Neural progenitor cell (in vitro differentiated cells): ENCODE data around the gene CCDC169. TPM values are rescaled to one million over a fixed set of nuclear protein-coding genes. Genes with fewer than 3 reads are reported as not detected.
"Not testable (repeated sequence)": the region's sequence is repeated elsewhere in the genome, so short reads cannot be mapped to it uniquely, and the experiment has no call there.

Source experiments
- DNase-seq: peaks from one replicate; pipeline ENCODE4 v3.0.0-alpha.2; 2016; ENCODE audit warnings: low spot score
- H2AFZ ChIP-seq: fragments of 200-600 bp; sonication (generic); replicated peaks from 2 replicates; pipeline ENCODE4 v1.6.1; 2016; ENCODE audit warnings: antibody characterized with exemption
- H3F3A ChIP-seq: fragments of 200-600 bp; sonication (generic); 2 replicates; pipeline ENCODE4 v1.6.1; 2016; ENCODE audit warnings: antibody characterized with exemption, low read depth
- H3K27ac ChIP-seq: fragments of 200-600 bp; sonication (generic); 2 replicates; pipeline ENCODE4 v1.5.1; 2016; ENCODE audit warnings: mild to moderate bottlenecking
- H3K27me3 ChIP-seq: fragments of 200-600 bp; sonication (generic); 2 replicates; pipeline ENCODE4 v1.6.1; 2016; ENCODE audit warnings: mild to moderate bottlenecking, moderate library complexity
- H3K36me3 ChIP-seq: fragments of 200-600 bp; sonication (generic); 2 replicates; pipeline ENCODE4 v1.5.1; 2016
- H3K4me1 ChIP-seq: fragments of 200-600 bp; sonication (generic); 2 replicates; pipeline ENCODE4 v1.6.1; 2016; ENCODE audit warnings: mixed run types
- H3K4me2 ChIP-seq: fragments of 200-600 bp; sonication (generic); 2 replicates; pipeline ENCODE4 v1.6.1; 2016
- H3K4me3 ChIP-seq: fragments of 200-600 bp; sonication (generic); 2 replicates; pipeline ENCODE4 v1.5.1; 2016
- H3K79me2 ChIP-seq: fragments of 200-600 bp; sonication (generic); 2 replicates; pipeline ENCODE4 v1.6.1; 2016; ENCODE audit warnings: low read depth
- H3K9ac ChIP-seq: fragments of 200-600 bp; sonication (generic); 2 replicates; pipeline ENCODE4 v1.6.1; 2016
- H3K9me3 ChIP-seq: fragments of 200-600 bp; sonication (generic); 2 replicates; pipeline ENCODE4 v1.5.1; 2016; ENCODE audit warnings: low read depth
- H4K20me1 ChIP-seq: fragments of 200-600 bp; sonication (generic); 2 replicates; pipeline ENCODE4 v1.6.1; 2016; ENCODE audit warnings: low read depth
- H3K27ac Mint-ChIP-seq: 3 replicates; pipeline ENCODE4 v1.8.0; 2021; ENCODE audit warnings: mixed read lengths
- H3K27me3 Mint-ChIP-seq: 2 replicates; pipeline ENCODE4 v1.8.0; 2022; ENCODE audit warnings: low read depth, mild to moderate bottlenecking, inconsistent platforms, moderate library complexity, mixed read lengths; ENCODE audit not compliant: insufficient read depth
- H3K36me3 Mint-ChIP-seq: 3 replicates; pipeline ENCODE4 v1.8.0; 2021; ENCODE audit warnings: mixed read lengths
- H3K4me1 Mint-ChIP-seq: 3 replicates; pipeline ENCODE4 v1.8.0; 2021; ENCODE audit warnings: mixed read lengths
- H3K4me3 Mint-ChIP-seq: 3 replicates; pipeline ENCODE4 v1.8.0; 2021; ENCODE audit warnings: mild to moderate bottlenecking, moderate library complexity, mixed read lengths
- H3K9me3 Mint-ChIP-seq: 3 replicates; pipeline ENCODE4 v1.8.0; 2020; ENCODE audit warnings: mixed read lengths
- CTCF ChIP-seq: fragments of 200-600 bp; sonication (generic); IDR thresholded peaks from 2 replicates; pipeline ENCODE4 v1.5.1; 2017; ENCODE audit warnings: antibody characterized with exemption, mild to moderate bottlenecking
- EZH2 ChIP-seq: fragments of 200-600 bp; sonication (generic); IDR thresholded peaks from 2 replicates; pipeline ENCODE4 v1.6.1; 2017; ENCODE audit warnings: antibody characterized with exemption, mild to moderate bottlenecking, moderate library complexity
- EZH2phosphoT487 ChIP-seq: fragments of 200-600 bp; sonication (generic); IDR thresholded peaks from 2 replicates; pipeline ENCODE4 v1.6.1; 2017; ENCODE audit warnings: antibody characterized with exemption
- total RNA-seq: library from RNA; depleted of rRNA; stranded (reverse); fragments of >200 nt; gene quantifications from 2 replicates; pipeline ENCODE4 v1.2.3, GENCODE V29; 2015; ENCODE audit warnings: low replicate concordance

The CCDC169 gene
- total RNA-seq, 1 donor from 2014 or later, result 6.3 TPM

- no peaks in the 10 kb centered on the region for H3K4me1 Mint-ChIP-seq
- H3K4me1 ChIP-seq, result peaks cover 17% of the 10 kb centered on the region
Observed at GRCh38 chr13:36323951-36324566, 26.4 kb upstream of the CCDC169 start.

GRCh38 chr13:36323408-36323807 lies 25.8 kb upstream of the CCDC169 start:
- H3K27ac Mint-ChIP-seq, result no peak overlapping the region
- H3K27ac ChIP-seq, result no peak overlapping the region
- no peaks in the 10 kb centered on the region for H3K4me1 Mint-ChIP-seq
- H3K4me3 Mint-ChIP-seq, result no peak overlapping the region
- H3K4me1 ChIP-seq, result peaks cover 17% of the 10 kb centered on the region
- H3K27me3 Mint-ChIP-seq, result peaks cover 3% of the 10 kb centered on the region
- no peak overlapping the region for H3K4me2 ChIP-seq
- peaks cover 5% of the 10 kb centered on the region for H3K36me3 ChIP-seq
- no peaks in the 10 kb centered on the region for H3K27me3 ChIP-seq
- H3K4me3 ChIP-seq, result no peak overlapping the region
- H3K9me3 ChIP-seq, result no peaks in the 10 kb centered on the region
- H3K9me3 Mint-ChIP-seq, result peaks cover 3% of the 10 kb centered on the region
- H3K36me3 Mint-ChIP-seq, result peaks cover 61% of the 10 kb centered on the region
- no peak overlapping the region for H3K9ac ChIP-seq
- TF ChIP-seq CTCF, result no peak
- TF ChIP-seq EZH2phosphoT487, result no peak
- TF ChIP-seq EZH2, result no peak
- H3F3A ChIP-seq, result no peaks in the 10 kb centered on the region
- H4K20me1 ChIP-seq, result no peaks in the 10 kb centered on the region
- no peaks in the 10 kb centered on the region for H3K79me2 ChIP-seq
- H2AFZ ChIP-seq, result no peak overlapping the region
- DNase-seq, result no peak

More at GRCh38 chr13:36323951-36324566, 26.4 kb upstream of the CCDC169 start:
- no peak for TF ChIP-seq EZH2phosphoT487
- TF ChIP-seq CTCF, result no peak
- no peak for TF ChIP-seq EZH2
- Histone ChIP-seq H3K27me3 (no peaks in the 10 kb centered on the region), H2AFZ (no peak overlapping the region), H3K9me3 (no peaks in the 10 kb centered on the region), H3K4me3 (no peak overlapping the region), H3K36me3 (peaks cover 5% of the 10 kb centered on the region), H3K9ac (no peak overlapping the region), H3F3A (no peaks in the 10 kb centered on the region), H3K79me2 (no peaks in the 10 kb centered on the region), H3K4me2 (no peak overlapping the region), H3K27ac (no peak overlapping the region), H4K20me1 (no peaks in the 10 kb centered on the region)
- H3K4me3 Mint-ChIP-seq, result no peak overlapping the region
- H3K27me3 Mint-ChIP-seq, result peaks cover 3% of the 10 kb centered on the region
- no peak overlapping the region for H3K27ac Mint-ChIP-seq
- H3K36me3 Mint-ChIP-seq, result peaks cover 66% of the 10 kb centered on the region
- no peak for DNase-seq
- peaks cover 3% of the 10 kb centered on the region for H3K9me3 Mint-ChIP-seq

- H3K4me2 ChIP-seq, H3K4me1 ChIP-seq, DNase-seq, H3K9me3 ChIP-seq, H4K20me1 ChIP-seq, H3K79me2 ChIP-seq, H3K4me1 Mint-ChIP-seq, H3K27ac Mint-ChIP-seq, H3K4me3 ChIP-seq, H3K27ac ChIP-seq, H3K36me3 ChIP-seq, H3K4me3 Mint-ChIP-seq, H2AFZ ChIP-seq, H3K27me3 Mint-ChIP-seq, H3K9ac ChIP-seq, H3K27me3 ChIP-seq, H3F3A ChIP-seq: not testable (repeated sequence)
- peaks cover 65% of the 10 kb centered on the region for H3K36me3 Mint-ChIP-seq
- H3K9me3 Mint-ChIP-seq, result peaks cover 11% of the 10 kb centered on the region
Observed at GRCh38 chr13:36319793-36320192, 22.2 kb upstream of the CCDC169 start.

- no peaks in the 10 kb centered on the region for H3K27me3 ChIP-seq
- no peak overlapping the region for H2AFZ ChIP-seq
- H3K9me3 Mint-ChIP-seq, result peaks cover 8% of the 10 kb centered on the region
- H3K4me1 Mint-ChIP-seq, result no peaks in the 10 kb centered on the region
- H3K36me3 Mint-ChIP-seq, result peaks cover 66% of the 10 kb centered on the region
- no peak overlapping the region for H3K27ac Mint-ChIP-seq
- no peaks in the 10 kb centered on the region for H3K79me2 ChIP-seq
- H3K4me1 ChIP-seq, result no peaks in the 10 kb centered on the region
- no peaks in the 10 kb centered on the region for H3K9me3 ChIP-seq
- H3K9ac ChIP-seq, result no peak overlapping the region
- no peaks in the 10 kb centered on the region for H3K27me3 Mint-ChIP-seq
- no peak for DNase-seq
- H3K4me2 ChIP-seq, result no peak overlapping the region
- TF ChIP-seq EZH2, result no peak
- TF ChIP-seq CTCF, result no peak
- no peak for TF ChIP-seq EZH2phosphoT487
- no peak overlapping the region for H3K27ac ChIP-seq
- no peak overlapping the region for H3K4me3 Mint-ChIP-seq
- no peaks in the 10 kb centered on the region for H3F3A ChIP-seq
- H3K36me3 ChIP-seq, result no peaks in the 10 kb centered on the region
- H4K20me1 ChIP-seq, result no peaks in the 10 kb centered on the region
- H3K4me3 ChIP-seq, result no peak overlapping the region
Observed at GRCh38 chr13:36313047-36313969, 15.7 kb upstream of the CCDC169 start.
